Cerebellar nuclear complex (tissue), 1 donor: ENCODE data around the gene TLR6.
"Not testable (repeated sequence)": the region's sequence is repeated elsewhere in the genome, so short reads cannot be mapped to it uniquely, and the experiment has no call there.

Experiments
- DNase-seq, 2 experiments: peaks; one replicate each; lab custom pipeline; 2025; lab: John Stamatoyannopoulos, UW

TLR6 gene

GRCh38 chr4:38787693-38788092 is 68.9 kb downstream of the TLR6 start:
- no peak for DNase-seq

GRCh38 chr4:38785901-38786402 is 70.7 kb downstream of the TLR6 start:
- DNase-seq: no peak

- DNase-seq: no peak
Measured at GRCh38 chr4:38785041-38785790, 71.4 kb downstream of the TLR6 start.

GRCh38 chr4:38784141-38784540 is 72.5 kb downstream of the TLR6 start:
- no peak for DNase-seq

- DNase-seq: no peak
Measured at GRCh38 chr4:38783109-38783460, 73.5 kb downstream of the TLR6 start.

GRCh38 chr4:38782452-38783108 is 74.0 kb downstream of the TLR6 start, which contains the start of gene TLR10:
TLR10 (minus strand) TSS chr4:38782990; CDS start chr4:38775590, 7,400 bp downstream.
- DNase-seq: no peak

GRCh38 chr4:38781854-38782261 is 74.8 kb downstream of the TLR6 start:
- no peak for DNase-seq

GRCh38 chr4:38780833-38781484 is 75.7 kb downstream of the TLR6 start:
- DNase-seq: no peak

- DNase-seq: no peak
Measured at GRCh38 chr4:38779790-38780189, 76.8 kb downstream of the TLR6 start.

- DNase-seq: not testable (repeated sequence)
Measured at GRCh38 chr4:38777925-38778324, 78.7 kb downstream of the TLR6 start.

- DNase-seq: no peak
Measured at GRCh38 chr4:38775326-38775725, 81.3 kb downstream of the TLR6 start.

- no peak for DNase-seq
Measured at GRCh38 chr4:38774181-38774955, 82.2 kb downstream of the TLR6 start.
